Adrenal gland (tissue), 5 donors: ENCODE data around the gene PAK5.

ENCODE experiments used
- CTCF ChIP-seq, 6 experiments: fragments of 450-650 bp in 4 of 6; fragments of 200-600 bp in 2 of 6; sonication (generic) in 1 of 6; IDR thresholded peaks; 1 replicate in 5 of 6; 2 replicates in 1 of 6; pipeline versions ENCODE4 v1.5.1 to v1.8.0; 2016 to 2021; ENCODE audit warnings: antibody characterized with exemption in 6 of 6, mild to moderate bottlenecking in 2 of 6, moderate library complexity in 1 of 6
- POLR2A ChIP-seq, 2 donors: fragments of 450-650 bp; IDR thresholded peaks; one replicate each; pipeline ENCODE4 v1.6.1; 2017; ENCODE audit warnings: antibody characterized with exemption in 2 of 2, mild to moderate bottlenecking in 2 of 2, moderate library complexity in 1 of 2
- donor health status: DM: no; HTN: no; CAD: no.

- no peak for TF ChIP-seq CTCF (IDR thresholded peaks at IDR 0.05)
- no peak for TF ChIP-seq POLR2A (IDR thresholded peaks at IDR 0.05)
Measured at GRCh38 chr20:9508696-9509178, 330.1 kb downstream of the PAK5 start.
